Measurements from ENCODE around the gene DCC. TPM values are rescaled to one million over a fixed set of nuclear protein-coding genes. Genes with fewer than 3 reads are reported as not detected.

The DCC gene
- polyA plus RNA-seq, 1 donor (not counting 4 experiments of a cell fraction or from before 2014, with no cell fraction given), result not detected

DNA sequence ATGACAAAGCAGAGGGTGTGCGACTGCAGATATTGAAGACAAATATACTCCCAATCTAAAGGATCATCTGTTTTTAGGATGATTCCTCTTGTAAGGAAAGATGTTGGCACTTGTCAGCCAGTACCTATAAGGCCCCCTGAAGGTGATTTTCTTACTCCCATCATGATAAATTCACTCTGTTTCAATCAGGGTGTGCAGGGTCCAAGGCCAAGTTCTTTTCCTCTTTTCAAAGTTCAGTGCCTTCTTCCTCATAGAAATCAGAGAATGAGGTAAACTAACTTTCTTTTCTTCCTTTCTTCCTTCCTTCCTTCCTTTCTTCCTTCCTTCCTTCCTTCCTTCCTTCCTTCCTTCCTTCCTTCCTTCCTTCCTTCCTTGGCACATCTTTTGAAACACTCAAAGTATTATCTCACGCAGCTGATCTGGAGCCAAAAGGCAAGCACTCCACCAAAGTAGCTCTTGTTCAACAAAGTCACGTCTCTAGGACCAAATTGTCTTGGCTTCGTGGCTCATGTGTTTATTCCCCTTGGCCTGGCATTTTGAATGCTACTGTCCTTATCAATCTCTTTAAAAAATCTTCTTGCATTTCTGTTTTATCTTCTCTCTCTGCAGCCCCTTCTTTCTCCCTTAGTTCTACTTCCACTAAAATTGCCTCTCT lies 87.7 kb downstream of the DCC start:
- Histone ChIP-seq H3K4me2 (ENCODE audit: control insufficient read depth, extremely low read depth, insufficient read depth, low read depth, low read length) (no peak overlapping the region), H3K79me2 (ENCODE audit: control insufficient read depth, insufficient read depth, low read length) (no peaks in the 10 kb centered on the region), H3K9ac (ENCODE audit: control insufficient read depth, extremely low read depth, insufficient read depth, low read length) (no peak overlapping the region), H3K4me3 (ENCODE audit: control insufficient read depth in 2 of 3, extremely low read depth in 1 of 3, insufficient read depth in 2 of 3, low read depth in 1 of 3, low read length in 3 of 3) (no peak overlapping the region), H2AFZ (ENCODE audit: control insufficient read depth, low read length) (no peak overlapping the region), H3K4me1 (ENCODE audit: control insufficient read depth, extremely low read depth, insufficient read depth, low read length) (no peaks in the 10 kb centered on the region), H3K9me3 (ENCODE audit: control insufficient read depth, low read depth, low read length) (no peaks in the 10 kb centered on the region), H3K27me3 (ENCODE audit: control insufficient read depth, extremely low read depth, insufficient read depth, low read length) (no peaks in the 10 kb centered on the region), H3K27ac (ENCODE audit: control insufficient read depth, insufficient read depth, low read length) (no peak overlapping the region), H4K20me1 (ENCODE audit: control insufficient read depth, extremely low read depth, insufficient read depth, low read length) (no peaks in the 10 kb centered on the region), H3K36me3 (ENCODE audit: control insufficient read depth in 2 of 2, extremely low read depth in 1 of 2, insufficient read depth in 2 of 2, low read length in 2 of 2) (no peaks in the 10 kb centered on the region), H3K9me1 (ENCODE audit: control insufficient read depth, extremely low read depth, insufficient read depth, low read length) (no peaks in the 10 kb centered on the region)
- DNase-seq (ENCODE audit: low read depth, low spot score) (no peak), FAIRE-seq (no peak)
- dilution Hi-C loops (cut with MboI; ENCODE audit: extremely low pct_ligation_motif_present, low sequenced_read_pairs), result no loop called here
- TF ChIP-seq EZH2 (IDR thresholded peaks at IDR 0.05; ENCODE audit: low read length), result no peak
- TF ChIP-seq, protein P1, sequence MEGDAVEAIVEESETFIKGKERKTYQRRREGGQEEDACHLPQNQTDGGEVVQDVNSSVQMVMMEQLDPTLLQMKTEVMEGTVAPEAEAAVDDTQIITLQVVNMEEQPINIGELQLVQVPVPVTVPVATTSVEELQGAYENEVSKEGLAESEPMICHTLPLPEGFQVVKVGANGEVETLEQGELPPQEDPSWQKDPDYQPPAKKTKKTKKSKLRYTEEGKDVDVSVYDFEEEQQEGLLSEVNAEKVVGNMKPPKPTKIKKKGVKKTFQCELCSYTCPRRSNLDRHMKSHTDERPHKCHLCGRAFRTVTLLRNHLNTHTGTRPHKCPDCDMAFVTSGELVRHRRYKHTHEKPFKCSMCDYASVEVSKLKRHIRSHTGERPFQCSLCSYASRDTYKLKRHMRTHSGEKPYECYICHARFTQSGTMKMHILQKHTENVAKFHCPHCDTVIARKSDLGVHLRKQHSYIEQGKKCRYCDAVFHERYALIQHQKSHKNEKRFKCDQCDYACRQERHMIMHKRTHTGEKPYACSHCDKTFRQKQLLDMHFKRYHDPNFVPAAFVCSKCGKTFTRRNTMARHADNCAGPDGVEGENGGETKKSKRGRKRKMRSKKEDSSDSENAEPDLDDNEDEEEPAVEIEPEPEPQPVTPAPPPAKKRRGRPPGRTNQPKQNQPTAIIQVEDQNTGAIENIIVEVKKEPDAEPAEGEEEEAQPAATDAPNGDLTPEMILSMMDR (optimal IDR thresholded peaks at IDR 0.05 in 1 of 3, IDR thresholded peaks at IDR 0.05 in 1 of 3, conservative IDR thresholded peaks at IDR 0.05 in 1 of 3; ENCODE audit: extremely low read depth in 1 of 3, insufficient read depth in 2 of 3, low read length in 3 of 3), result no peak

- FAIRE-seq, result no peak
- no peak overlapping the region for H3K4me3 ChIP-seq (ENCODE audit: control insufficient read depth in 2 of 3, extremely low read depth in 1 of 3, insufficient read depth in 2 of 3, low read depth in 1 of 3, low read length in 3 of 3)
- no peak overlapping the region for H3K4me2 ChIP-seq (ENCODE audit: control insufficient read depth, extremely low read depth, insufficient read depth, low read depth, low read length)
- DNase-seq (ENCODE audit: low read depth, low spot score), result no peak
- H3K27me3 ChIP-seq (ENCODE audit: control insufficient read depth, extremely low read depth, insufficient read depth, low read length), result no peaks in the 10 kb centered on the region
- dilution Hi-C loops (cut with MboI; ENCODE audit: extremely low pct_ligation_motif_present, low sequenced_read_pairs), result no loop called here
- no peaks in the 10 kb centered on the region for H3K4me1 ChIP-seq (ENCODE audit: control insufficient read depth, extremely low read depth, insufficient read depth, low read length)
- no peak overlapping the region for H2AFZ ChIP-seq (ENCODE audit: control insufficient read depth, low read length)
- no peak overlapping the region for H3K27ac ChIP-seq (ENCODE audit: control insufficient read depth, insufficient read depth, low read length)
- H3K9me3 ChIP-seq (ENCODE audit: control insufficient read depth, low read depth, low read length), result no peaks in the 10 kb centered on the region
- no peak for TF ChIP-seq EZH2 (IDR thresholded peaks at IDR 0.05; ENCODE audit: low read length)
- TF ChIP-seq, protein P1 (optimal IDR thresholded peaks at IDR 0.05 in 1 of 3, IDR thresholded peaks at IDR 0.05 in 1 of 3, conservative IDR thresholded peaks at IDR 0.05 in 1 of 3; ENCODE audit: extremely low read depth in 1 of 3, insufficient read depth in 2 of 3, low read length in 3 of 3), result no peak
- H3K9ac ChIP-seq (ENCODE audit: control insufficient read depth, extremely low read depth, insufficient read depth, low read length), result no peak overlapping the region
- no peaks in the 10 kb centered on the region for H3K79me2 ChIP-seq (ENCODE audit: control insufficient read depth, insufficient read depth, low read length)
- H4K20me1 ChIP-seq (ENCODE audit: control insufficient read depth, extremely low read depth, insufficient read depth, low read length), result no peaks in the 10 kb centered on the region
- H3K36me3 ChIP-seq (ENCODE audit: control insufficient read depth in 2 of 2, extremely low read depth in 1 of 2, insufficient read depth in 2 of 2, low read length in 2 of 2), result no peaks in the 10 kb centered on the region
- H3K9me1 ChIP-seq (ENCODE audit: control insufficient read depth, extremely low read depth, insufficient read depth, low read length), result no peaks in the 10 kb centered on the region
Observed at GRCh38 chr18:52431683-52432082, 91.7 kb downstream of the DCC start.

Data from keratinocyte (primary cell).